GM23338 (cell line): ENCODE data around the gene APOBEC3A. TPM values are rescaled to one million over a fixed set of nuclear protein-coding genes. Genes with fewer than 3 reads are reported as not detected.

Experiments
- ATAC-seq: fragments of 200-7000 bp; cut with Tn5 transposase; 3 replicates; pipeline ENCODE4 v1.9.1; 2020
- DNase-seq: peaks from one replicate; pipeline ENCODE4 v3.0.0-alpha.2; 2015; ENCODE audit warnings: low spot score
- H2AFZ ChIP-seq: fragments of 200-600 bp; sonication (generic); 2 replicates; pipeline ENCODE4 v1.8.0; 2016; ENCODE audit warnings: antibody characterized with exemption, mild to moderate bottlenecking, moderate library complexity
- H3F3A ChIP-seq: fragments of 200-600 bp; sonication (generic); replicated peaks from 2 replicates; pipeline ENCODE4 v1.8.0; 2017; ENCODE audit warnings: antibody characterized with exemption, mixed run types, low read depth
- H3K27ac ChIP-seq: fragments of 200-600 bp; sonication (generic); 2 replicates; pipeline ENCODE4 v1.6.1; 2016; ENCODE audit warnings: low read depth
- H3K27me3 ChIP-seq: fragments of 200-600 bp; sonication (generic); 2 replicates; pipeline ENCODE4 v1.8.0; 2016; ENCODE audit warnings: mild to moderate bottlenecking, mixed run types, moderate library complexity; ENCODE audit not compliant: insufficient read depth
- H3K36me3 ChIP-seq: fragments of 200-600 bp; sonication (generic); 2 replicates; pipeline ENCODE4 v1.8.0; 2016; ENCODE audit warnings: mild to moderate bottlenecking; ENCODE audit not compliant: insufficient read depth
- H3K4me1 ChIP-seq: fragments of 200-600 bp; sonication (generic); 2 replicates; pipeline ENCODE4 v1.8.0; 2016; ENCODE audit warnings: mild to moderate bottlenecking, moderate library complexity; ENCODE audit not compliant: insufficient read depth
- H3K4me2 ChIP-seq: fragments of 200-600 bp; sonication (generic); 2 replicates; pipeline ENCODE4 v1.7.1; 2017; ENCODE audit warnings: mixed run types
- H3K4me3 ChIP-seq: fragments of 200-600 bp; sonication (generic); 2 replicates; pipeline ENCODE4 v1.6.1; 2016; ENCODE audit warnings: mixed run types
- H3K79me2 ChIP-seq: fragments of 200-600 bp; sonication (generic); replicated peaks from 2 replicates; pipeline ENCODE4 v1.8.0; 2017; ENCODE audit warnings: mild to moderate bottlenecking; ENCODE audit not compliant: insufficient read depth
- H3K9me2 ChIP-seq: fragments of 200-600 bp; sonication (generic); 2 replicates; pipeline ENCODE4 v1.8.0; 2017; ENCODE audit not compliant: insufficient read depth
- H4K20me1 ChIP-seq: fragments of 200-600 bp; sonication (generic); replicated peaks from 2 replicates; pipeline ENCODE4 v1.8.0; 2017; ENCODE audit warnings: mild to moderate bottlenecking; ENCODE audit not compliant: insufficient read depth
- H3K27ac Mint-ChIP-seq: 2 replicates; pipeline ENCODE4 v1.8.0; 2020; ENCODE audit warnings: inconsistent platforms, mild to moderate bottlenecking, moderate library complexity, mixed read lengths
- H3K27me3 Mint-ChIP-seq: 3 replicates; pipeline ENCODE4 v1.8.0; 2022; ENCODE audit warnings: low read depth, mild to moderate bottlenecking, moderate library complexity, mixed read lengths, inconsistent platforms; ENCODE audit not compliant: insufficient read depth, poor library complexity
- H3K36me3 Mint-ChIP-seq: 3 replicates; pipeline ENCODE4 v1.8.0; 2021; ENCODE audit warnings: low read depth, mild to moderate bottlenecking, inconsistent platforms, moderate library complexity, mixed read lengths
- H3K4me1 Mint-ChIP-seq: 3 replicates; pipeline ENCODE4 v1.8.0; 2020; ENCODE audit warnings: mild to moderate bottlenecking, inconsistent platforms, mixed read lengths
- H3K4me3 Mint-ChIP-seq: 3 replicates; pipeline ENCODE4 v1.8.0; 2021; ENCODE audit warnings: moderate library complexity, mild to moderate bottlenecking, inconsistent platforms, mixed read lengths
- H3K9me3 Mint-ChIP-seq: 3 replicates; pipeline ENCODE4 v1.8.0; 2020; ENCODE audit warnings: moderate library complexity, mild to moderate bottlenecking, inconsistent platforms, mixed read lengths
- CREB1 ChIP-seq: fragments of 250-450 bp; sonication (Bioruptor Pico); IDR thresholded peaks from 2 replicates; pipeline ENCODE4 v1.5.0; 2020; ENCODE audit warnings: low read depth, mild to moderate bottlenecking, moderate library complexity
- CTCF ChIP-seq, 2 experiments: fragments of 200-600 bp in 1 of 2; sonication (generic) in 1 of 2; conservative IDR thresholded peaks; 2 replicates each; pipeline versions ENCODE4 v1.5.1 to v1.6.1; 2016 to 2017; ENCODE audit warnings: antibody characterized with exemption in 2 of 2, low read depth in 2 of 2, mild to moderate bottlenecking in 2 of 2, moderate library complexity in 1 of 2
- EZH2 ChIP-seq: fragments of 200-600 bp; sonication (generic); IDR thresholded peaks from one replicate; pipeline ENCODE4 v1.8.0; 2017; ENCODE audit warnings: antibody characterized with exemption, mild to moderate bottlenecking, low read depth; ENCODE audit not compliant: unreplicated experiment
- POLR2AphosphoS5 ChIP-seq: IDR thresholded peaks from 2 replicates; pipeline ENCODE4 v1.6.1; 2016; ENCODE audit warnings: antibody characterized with exemption, low read depth
- REST ChIP-seq: IDR thresholded peaks from one replicate; pipeline ENCODE4 v1.6.1; 2018; ENCODE audit warnings: antibody characterized with exemption; ENCODE audit not compliant: unreplicated experiment
- ZNF114 ChIP-seq: fragments of 250-450 bp; sonication (Bioruptor Pico); IDR thresholded peaks from 2 replicates; pipeline ENCODE4 v1.5.0; 2020; ENCODE audit warnings: mild to moderate bottlenecking, moderate library complexity
- ZNF462 ChIP-seq: fragments of 250-450 bp; sonication (Bioruptor Pico); IDR thresholded peaks from 2 replicates; pipeline ENCODE4 v1.5.0; 2020; ENCODE audit warnings: mild to moderate bottlenecking, moderate library complexity
- polyA plus RNA-seq: library from polyadenylated mRNA; unstranded; fragments of >200 nt; fragmentation: Nextera tagmentation; extraction: Ambion mirVana; gene quantifications from 2 replicates; pipeline ENCODE4 v1.2.1, GENCODE V29; 2016
- total RNA-seq: library from RNA; depleted of rRNA; stranded (reverse); fragments of >200 nt; shearing (Covaris generic); gene quantifications from 2 replicates; pipeline ENCODE4 v1.2.3, GENCODE V29; 2014

Gene APOBEC3A
- total and polyA plus RNA-seq, 2 experiments from 2014 or later = 0.21 TPM; not detected in 1

- DNase-seq = no peak
- Mint-ChIP-seq H3K4me1 (peaks cover 22% of the 10 kb centered on the region), H3K27ac (no peak overlapping the region), H3K4me3 (no peak overlapping the region), H3K27me3 (peaks cover 10% of the 10 kb centered on the region), H3K9me3 (no peaks in the 10 kb centered on the region), H3K36me3 (no peaks in the 10 kb centered on the region; the same call in 2 of the 3 replicates)
- Histone ChIP-seq H3F3A (no peaks in the 10 kb centered on the region), H3K9me2 (no peaks in the 10 kb centered on the region), H3K79me2 (no peaks in the 10 kb centered on the region), H3K4me3 (no peak overlapping the region), H3K27ac (no peak overlapping the region), H4K20me1 (no peaks in the 10 kb centered on the region), H3K4me2 (no peak overlapping the region), H2AFZ (no peak overlapping the region), H3K4me1 (no peaks in the 10 kb centered on the region), H3K27me3 (no peaks in the 10 kb centered on the region), H3K36me3 (no peaks in the 10 kb centered on the region)
- TF ChIP-seq REST (no peak), ZNF462 (no peak), CTCF (conservative IDR thresholded peaks at IDR 0.05; ENCODE audit: low read depth in 2 of 2) (no peak), ZNF114 (no peak), EZH2 (no peak), CREB1 (no peak), POLR2AphosphoS5 (no peak)
- no peak for ATAC-seq
Measured at GRCh38 chr22:38966942-38967341, 9.5 kb downstream of the APOBEC3A start.
